HG02884 (cell line): ENCODE results near the gene DNAJC5.

Experiments used
- ATAC-seq: cut with Tn5 transposase; IDR thresholded peaks from one replicate; pipeline ENCODE4 v1.9.1; 2021; ENCODE audit warnings: mild to moderate bottlenecking, moderate library complexity; ENCODE audit not compliant: unreplicated experiment

Gene DNAJC5

DNA sequence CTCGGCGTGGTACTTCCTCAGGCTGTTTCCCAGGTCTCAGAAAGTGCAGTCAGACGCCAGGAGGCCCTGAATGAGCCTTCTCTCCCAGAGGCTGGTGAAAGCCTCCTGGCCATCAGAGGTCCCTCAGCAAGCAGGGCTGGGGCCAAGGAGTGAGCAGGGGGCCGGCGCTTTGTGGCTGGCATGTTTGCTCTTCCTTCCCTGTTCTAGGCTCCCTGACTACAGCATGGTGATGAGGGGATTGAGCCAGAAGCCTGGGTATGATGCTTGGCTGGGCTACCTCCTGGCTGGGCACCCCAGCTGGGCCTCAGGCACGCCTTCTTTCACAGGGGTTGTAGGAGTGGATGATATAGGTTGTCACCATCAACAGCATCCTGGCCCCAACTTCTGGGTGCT, 11.7 kb upstream of the DNAJC5 start:
- no peak for ATAC-seq

DNA sequence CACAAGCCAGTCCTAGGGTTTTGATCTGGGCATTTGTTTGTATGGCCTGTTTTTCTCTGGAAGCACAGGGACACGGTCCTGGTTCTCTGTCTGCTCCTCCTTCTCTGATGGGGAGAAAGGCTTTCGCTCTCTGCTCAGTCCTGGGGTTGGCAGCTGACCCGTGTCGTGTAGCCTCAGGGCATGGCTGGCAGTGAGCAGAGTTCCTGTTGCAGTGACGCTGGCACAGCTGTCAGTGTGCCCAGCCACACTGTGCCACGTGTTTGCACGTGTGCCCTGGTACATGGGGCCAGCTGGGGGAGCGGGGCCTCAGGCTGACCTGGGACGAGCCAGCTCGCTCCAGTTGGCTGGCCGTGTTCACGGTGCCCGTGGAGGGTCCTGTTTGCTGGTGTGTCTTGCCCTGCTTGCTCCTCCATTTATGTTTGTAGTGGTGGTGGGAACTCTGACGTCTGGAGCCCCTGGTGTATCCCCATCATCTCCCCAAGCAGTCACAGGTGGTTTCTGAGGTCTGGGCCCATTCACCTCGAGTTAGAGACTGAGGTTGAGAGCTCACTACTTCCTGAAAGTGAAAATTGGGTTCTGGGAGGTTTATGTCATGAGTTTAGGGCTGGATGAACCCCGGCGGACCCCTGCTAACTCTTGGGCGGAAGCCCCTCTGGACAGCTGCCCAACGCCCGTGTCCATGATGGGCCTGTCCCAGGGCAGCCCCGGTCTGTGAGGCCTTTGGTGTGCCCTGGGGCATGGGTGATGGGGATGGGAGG, 10.2 kb upstream of the DNAJC5 start:
- no peak for ATAC-seq

GRCh38 chr20:63885264-63886053, 9.5 kb upstream of the DNAJC5 start:
- no peak for ATAC-seq

DNA sequence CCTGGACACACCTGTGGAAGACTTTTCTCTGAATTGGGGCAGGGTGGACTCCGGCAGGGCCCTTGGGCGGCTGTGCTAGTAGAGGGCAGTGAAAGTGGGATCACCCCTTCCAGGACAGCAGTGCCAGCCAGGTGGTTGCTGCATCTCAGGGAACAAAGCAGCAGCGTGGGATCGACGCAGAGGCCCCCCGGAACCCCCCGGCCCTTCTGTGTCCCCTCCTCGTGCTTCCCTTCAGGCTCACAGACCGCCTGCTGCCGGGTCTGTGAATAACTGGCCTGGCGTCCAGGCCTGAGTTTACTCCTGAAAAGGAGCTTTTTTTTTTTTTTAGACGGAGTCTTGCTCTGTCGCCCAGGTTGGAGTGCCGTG, 8.9 kb upstream of the DNAJC5 start:
- ATAC-seq, result no peak

DNA sequence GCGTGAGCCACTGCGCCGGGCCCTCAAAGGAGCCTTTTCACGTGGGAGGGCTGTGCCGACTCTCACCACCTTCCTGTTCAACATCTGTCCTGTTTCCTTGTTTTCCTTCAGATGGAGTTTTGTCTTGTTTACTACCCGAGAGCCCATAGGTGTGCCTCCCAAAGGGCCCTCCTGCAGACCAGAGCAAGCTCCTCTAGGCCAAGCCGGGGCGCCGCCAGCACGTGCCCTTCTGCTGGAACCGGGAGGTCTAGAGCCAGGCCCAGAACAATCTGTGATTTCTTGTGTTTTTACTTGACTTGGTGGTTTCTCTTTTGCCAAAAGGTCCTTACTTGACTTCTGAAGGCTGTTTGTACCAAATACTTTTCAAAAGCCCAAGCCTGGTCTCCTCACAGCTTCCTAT, 8.0 kb upstream of the DNAJC5 start:
- ATAC-seq, result no peak

DNA sequence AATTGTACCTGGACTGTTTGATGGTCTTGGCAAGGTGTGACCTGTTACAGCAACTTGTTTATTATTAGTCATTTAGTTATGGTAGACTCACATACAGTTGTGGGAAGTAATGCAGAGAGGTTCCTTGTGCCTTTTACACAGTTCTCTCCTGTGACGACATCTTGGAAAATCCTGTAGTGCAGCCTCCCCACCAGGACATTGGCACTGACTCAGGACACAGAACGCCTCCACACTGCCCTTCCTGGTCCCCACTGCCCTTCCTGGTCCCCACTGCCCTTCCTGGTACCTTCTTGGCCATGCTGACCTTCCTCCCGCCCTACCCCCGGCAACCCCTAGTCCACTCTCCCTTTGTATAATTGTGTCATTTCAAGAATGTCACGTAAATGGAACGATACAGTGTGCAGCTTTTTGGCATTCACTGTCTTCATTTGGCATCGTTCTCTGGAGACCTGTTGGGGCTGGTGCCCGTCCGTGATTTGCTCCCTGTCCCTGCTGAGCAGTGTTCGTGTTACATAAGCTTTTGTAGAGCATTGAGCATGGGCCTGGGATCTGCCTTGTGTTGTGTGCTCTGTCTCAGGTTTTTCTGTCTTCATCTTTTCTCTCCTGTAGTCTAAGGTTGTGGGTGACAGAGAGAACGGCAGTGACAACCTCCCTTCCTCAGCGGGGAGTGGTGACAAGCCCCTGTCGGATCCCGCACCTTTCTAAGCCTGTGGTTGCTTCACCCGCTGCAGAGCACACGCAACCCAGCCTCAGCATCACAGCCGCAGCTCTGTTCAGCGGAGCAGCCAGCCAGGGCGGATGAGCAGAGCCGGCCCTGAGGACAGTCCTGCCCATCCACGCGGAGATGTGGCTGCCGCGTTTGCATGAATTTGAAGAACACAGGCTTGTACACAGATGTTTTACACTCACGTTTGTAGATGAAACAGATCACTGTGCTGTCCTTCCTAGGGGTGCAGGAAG, 5.4 kb upstream of the DNAJC5 start:
- ATAC-seq, result no peak

GRCh38 chr20:63890201-63890576, 4.7 kb upstream of the DNAJC5 start:
- ATAC-seq, result no peak

DNA sequence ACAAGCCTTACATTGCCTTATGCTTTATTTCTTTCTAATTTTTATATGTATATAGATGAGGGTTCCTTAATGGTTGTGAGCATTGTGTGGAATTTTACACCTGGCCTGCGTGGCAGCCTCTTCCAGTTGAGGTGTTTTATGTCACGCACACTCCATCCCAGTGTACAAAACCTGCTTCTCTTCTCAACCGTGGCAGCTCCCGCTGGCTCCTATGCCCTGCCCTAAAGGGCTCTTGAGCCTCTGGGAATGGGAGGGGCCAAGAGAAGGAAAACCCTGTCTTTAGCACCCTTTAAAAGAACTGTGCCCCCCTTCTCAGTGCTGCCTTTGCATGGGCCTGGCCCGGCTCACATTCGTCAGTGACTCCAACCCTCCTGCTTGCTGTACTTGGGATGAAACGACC, 4.3 kb upstream of the DNAJC5 start:
- no peak for ATAC-seq

DNA sequence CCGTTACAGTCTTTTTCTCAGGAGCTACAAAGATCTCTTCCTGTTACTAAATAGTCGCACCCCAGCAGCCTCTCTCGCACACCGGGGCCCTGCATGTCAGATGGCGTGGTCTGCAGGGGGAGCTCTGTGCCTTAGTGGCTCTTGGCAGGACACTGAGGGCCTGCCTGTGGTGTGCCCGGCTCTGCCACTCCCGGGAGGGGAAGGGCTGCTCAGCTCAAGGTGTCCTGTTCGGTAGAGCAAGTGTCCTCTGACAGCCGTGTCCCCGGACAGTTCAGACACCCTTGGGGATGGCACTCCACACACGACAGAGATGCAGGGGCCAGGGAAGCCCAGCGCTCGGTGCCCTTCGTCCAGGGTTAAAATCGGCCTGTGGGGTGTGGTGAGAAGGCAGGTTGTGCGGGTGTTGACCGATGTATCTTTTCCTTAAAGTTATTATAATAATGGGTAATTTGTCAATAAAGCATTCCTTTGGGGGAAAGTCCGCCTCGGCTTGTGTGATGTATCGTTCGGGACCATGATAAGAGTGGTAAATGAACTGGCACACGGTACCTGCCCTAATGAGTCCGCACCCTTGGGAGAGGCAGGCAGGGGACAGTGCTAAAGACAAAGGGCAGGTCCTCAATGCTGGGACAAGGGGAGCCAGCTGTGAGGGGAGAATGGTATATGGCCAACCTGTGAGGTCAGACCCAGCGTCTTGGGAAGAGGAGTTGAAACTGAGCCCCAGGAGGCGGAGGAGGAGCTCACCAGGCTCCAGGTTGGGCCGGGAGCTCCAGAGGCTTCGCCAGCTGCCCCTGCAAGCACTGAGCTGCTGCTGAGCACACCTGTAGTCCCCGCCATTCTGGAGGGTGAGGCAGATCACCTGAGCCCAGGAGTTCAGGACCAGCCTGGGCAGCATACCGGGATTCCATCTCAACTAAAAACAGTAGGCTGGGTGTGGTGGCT, 3.6 kb upstream of the DNAJC5 start:
- no peak for ATAC-seq

GRCh38 chr20:63892402-63892801, 2.5 kb upstream of the DNAJC5 start:
- no peak for ATAC-seq

GRCh38 chr20:63893999-63894357, 948 bp upstream of the DNAJC5 start:
- ATAC-seq, result no peak

- no peak for ATAC-seq
These were observed 451 bp downstream of the DNAJC5 start for GRCh38 chr20:63895202-63895951.

DNA sequence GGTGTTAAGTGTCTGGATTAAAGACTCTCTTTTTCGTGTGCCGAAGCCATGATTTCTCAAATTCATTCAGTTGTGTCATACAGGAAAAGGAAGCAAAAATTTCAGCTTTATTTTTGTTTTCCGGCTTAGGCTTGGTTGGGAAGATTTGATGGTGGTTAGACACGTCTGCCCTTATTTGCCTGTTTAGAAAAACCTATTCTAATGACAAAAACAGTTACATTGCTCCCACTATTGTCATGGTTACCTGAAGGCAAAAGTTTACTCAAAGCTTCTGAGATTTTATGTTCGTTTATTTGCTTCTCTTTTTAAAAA, 982 bp downstream of the DNAJC5 start:
- no peak for ATAC-seq

GRCh38 chr20:63896264-63897105, 1.6 kb downstream of the DNAJC5 start:
- ATAC-seq, result no peak

DNA sequence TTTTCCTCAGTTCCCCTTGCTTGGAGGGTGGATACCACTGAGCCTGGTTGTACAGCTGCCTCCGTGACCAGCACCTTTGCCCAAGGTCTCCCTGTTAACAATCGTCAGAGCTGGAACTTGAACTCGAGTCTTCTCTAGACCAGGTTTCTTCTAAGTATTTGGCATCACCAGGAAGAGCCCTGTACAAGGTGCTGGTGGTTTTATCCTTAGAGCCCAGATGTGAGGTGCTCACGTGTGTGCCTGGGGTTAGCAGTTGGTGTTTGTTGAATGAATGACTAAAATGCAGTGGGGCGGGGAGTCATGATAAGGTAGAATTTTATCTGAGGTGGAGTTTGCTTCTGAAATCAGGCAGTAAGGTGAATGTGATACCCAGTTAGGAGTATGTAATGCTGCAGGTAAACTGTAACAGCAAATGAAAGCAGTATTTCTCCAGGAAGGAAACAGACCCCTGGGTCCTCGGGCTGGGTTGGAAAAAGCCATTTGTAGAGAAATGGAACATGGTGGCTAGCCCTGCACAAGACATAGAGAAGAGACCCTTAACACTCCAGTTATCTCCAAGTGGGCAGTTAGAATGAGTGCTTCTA, 3.1 kb downstream of the DNAJC5 start:
- no peak for ATAC-seq

- ATAC-seq, result no peak
These were observed 4.1 kb downstream of the DNAJC5 start for GRCh38 chr20:63898882-63899558.

GRCh38 chr20:63900413-63900812, 5.5 kb downstream of the DNAJC5 start:
- no peak for ATAC-seq
